OCI-M1 (cell line): ENCODE data around the gene OGFOD1.

ENCODE experiments used
- DNase-seq: peaks from one replicate; lab custom pipeline; 2025; lab: John Stamatoyannopoulos, UW

OGFOD1 gene

DNA sequence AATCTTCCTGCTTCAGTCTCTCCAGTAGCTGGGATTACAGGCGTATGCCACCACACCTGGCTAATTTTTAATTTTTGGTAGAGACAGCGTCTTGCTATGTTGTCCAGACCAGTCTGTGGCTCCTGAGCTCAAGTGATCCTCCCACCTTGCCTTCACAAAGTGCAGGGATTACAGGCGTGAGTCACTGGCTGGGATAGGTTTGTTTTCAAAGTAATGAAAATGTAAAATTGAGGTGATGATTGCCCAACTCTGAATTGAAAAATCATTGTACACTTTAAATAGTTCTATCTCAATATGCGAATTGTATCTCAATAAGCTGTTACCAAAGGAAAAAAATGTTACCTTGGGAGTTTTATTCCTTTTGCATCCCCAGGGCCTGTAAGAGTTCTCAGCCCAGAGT lies 24.8 kb upstream of the OGFOD1 start:
- no peak for DNase-seq

DNA sequence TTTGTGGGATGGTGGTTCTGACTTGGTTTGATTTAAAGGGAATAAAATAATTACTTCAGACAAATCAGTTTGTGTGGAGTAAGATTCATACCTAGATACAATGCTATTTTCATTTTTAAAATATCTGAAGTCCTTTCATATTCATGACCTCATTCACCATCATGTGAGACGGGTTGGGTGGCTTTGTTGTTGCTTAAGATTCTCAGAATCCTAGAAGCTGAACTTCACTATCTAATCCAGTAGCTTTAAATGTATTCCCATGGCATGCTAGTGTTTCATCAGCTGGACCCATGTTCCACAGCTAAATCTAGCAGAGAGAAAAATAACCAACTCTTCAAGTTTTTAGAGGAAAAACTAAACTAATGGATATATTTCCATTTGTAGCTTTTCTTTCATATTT lies 23.3 kb upstream of the OGFOD1 start:
- DNase-seq, result peak; percentile 62

DNA sequence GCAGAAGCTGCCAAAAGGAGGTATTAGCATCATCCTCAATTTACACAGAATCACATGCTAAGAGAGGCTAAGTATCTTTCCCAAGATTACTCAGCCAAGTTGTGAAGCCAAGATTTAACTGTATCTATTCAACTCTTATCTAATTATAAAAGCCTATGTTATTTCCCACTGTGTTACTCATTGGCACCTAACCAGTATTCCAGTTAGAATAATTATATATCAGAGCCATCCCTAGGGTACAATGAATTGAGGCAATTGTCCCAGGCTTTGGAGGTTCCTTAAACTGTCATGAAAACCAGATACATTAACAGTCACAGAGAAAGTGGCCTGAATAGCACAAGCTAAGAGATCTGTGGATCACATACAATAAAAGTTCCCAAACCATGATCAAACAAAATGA lies 15.1 kb upstream of the OGFOD1 start:
- no peak for DNase-seq

- DNase-seq, result no peak
Measured at GRCh38 chr16:56438038-56438437, 13.3 kb upstream of the OGFOD1 start.

DNA sequence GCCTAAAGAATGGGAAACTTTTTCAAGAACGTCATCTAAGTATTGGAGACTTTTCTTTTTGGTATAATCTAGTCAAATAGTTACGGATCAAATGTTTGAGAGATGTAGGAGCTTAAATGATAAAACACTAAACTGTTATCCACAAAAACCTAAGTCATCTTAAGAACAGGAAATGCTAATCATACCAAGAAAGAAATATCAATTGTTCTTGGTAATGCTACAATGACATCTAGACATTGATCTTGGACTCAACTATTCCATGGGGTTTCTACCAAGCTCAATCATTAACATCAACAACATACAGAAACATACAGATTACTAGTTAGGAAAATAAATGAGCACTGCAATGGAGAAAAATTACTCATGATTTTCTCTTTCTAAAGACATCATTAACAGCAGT lies 4.1 kb upstream of the OGFOD1 start:
- no peak for DNase-seq

GRCh38 chr16:56448005-56448404 lies 3.3 kb upstream of the OGFOD1 start:
- no peak for DNase-seq

DNA sequence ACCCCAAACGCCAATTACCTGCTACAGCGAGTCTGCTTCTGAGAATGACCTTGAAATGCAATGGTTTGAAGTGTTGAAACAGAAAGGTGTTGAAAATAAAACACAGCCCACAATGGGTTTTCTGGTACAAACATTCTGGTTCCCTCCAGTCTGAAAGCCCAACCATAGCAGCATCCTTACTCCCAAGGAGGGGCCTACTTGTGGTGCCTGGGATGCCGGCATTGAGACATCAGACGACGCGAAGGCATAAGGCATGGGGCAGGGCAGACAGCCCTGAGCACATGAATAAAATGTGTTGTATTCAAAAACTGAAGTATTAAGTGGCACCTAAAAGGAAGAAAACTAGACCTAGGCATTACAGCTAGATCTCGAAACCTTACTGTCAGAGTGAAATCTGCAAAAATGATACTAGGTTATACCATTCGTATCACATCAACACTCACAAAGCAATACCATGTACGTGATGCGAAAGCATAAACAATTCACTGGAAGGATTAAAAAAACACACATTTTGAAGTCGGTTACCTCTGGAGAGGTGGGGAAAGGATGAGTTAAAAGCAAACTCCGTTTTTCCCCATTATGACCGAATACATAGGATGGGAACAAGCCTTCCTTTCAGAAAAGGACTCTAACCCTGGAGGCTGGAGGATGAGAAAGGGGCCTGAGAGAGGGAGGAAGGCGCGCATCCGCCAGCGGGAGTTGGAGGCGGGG lies 924 bp upstream of the OGFOD1 start:
- no peak for DNase-seq

GRCh38 chr16:56451753-56452689 lies 667 bp downstream of the OGFOD1 start:
- peak; percentile 29 for DNase-seq

- no peak for DNase-seq
Measured at GRCh38 chr16:56457927-56458470, 6.6 kb downstream of the OGFOD1 start.

DNA sequence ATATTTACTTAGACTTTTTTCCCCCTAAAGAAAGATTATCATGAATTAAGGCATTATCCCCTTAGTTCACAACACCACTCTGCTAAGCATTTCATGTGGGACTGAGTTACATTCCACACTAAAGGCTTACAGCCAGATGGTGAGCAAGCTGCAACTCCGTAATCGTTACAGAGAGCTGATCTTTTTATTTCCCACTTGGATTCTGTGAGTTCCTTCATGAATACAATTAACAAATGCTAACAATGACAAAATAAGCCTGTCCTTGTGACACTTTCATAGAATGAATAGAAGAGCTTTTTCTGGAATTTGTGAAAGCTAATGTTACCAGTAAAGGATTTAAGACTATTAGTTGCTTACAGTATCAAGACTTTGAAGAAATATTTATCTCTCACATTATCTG lies 8.7 kb downstream of the OGFOD1 start:
- no peak for DNase-seq

GRCh38 chr16:56462064-56462796 lies 10.9 kb downstream of the OGFOD1 start:
- DNase-seq, result peak; percentile 73

DNA sequence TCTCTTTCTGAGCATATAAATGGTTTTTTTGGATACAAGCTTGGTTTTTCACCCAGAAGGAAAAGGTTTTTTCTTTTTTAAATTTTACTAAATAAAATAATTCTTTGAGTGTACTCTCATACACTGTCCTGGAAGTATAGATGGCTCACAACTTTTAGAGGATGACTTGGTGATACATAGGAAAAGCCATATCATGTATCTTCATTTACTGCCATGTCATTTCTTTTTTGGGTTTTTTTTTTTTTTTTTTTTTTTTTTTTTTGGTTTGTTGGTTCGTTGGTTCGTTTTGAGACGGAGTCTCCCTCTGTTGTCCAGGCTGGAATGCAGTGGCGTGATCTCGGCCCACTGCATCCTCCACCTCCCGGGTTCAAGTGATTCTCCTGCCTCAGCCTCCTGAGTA lies 11.8 kb downstream of the OGFOD1 start:
- no peak for DNase-seq

DNA sequence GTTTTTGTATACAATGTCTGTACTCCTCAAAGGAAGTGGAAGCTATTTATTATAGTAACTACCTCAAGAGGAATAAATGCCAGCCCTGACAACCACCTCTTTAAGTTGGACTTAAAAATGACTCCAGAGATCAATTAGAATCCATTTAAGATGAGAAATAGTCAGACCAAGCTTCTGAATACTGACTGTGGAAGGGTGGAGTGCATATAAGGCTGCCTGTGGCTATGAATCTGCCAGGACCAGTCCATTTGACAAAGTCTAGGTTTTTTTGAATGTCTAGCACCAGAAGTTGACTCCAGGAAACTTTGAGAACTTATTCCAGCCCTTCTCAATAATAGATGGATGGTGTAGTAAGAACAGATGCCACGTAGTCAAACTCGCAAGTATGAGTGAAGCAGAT lies 15.0 kb downstream of the OGFOD1 start:
- no peak for DNase-seq

DNA sequence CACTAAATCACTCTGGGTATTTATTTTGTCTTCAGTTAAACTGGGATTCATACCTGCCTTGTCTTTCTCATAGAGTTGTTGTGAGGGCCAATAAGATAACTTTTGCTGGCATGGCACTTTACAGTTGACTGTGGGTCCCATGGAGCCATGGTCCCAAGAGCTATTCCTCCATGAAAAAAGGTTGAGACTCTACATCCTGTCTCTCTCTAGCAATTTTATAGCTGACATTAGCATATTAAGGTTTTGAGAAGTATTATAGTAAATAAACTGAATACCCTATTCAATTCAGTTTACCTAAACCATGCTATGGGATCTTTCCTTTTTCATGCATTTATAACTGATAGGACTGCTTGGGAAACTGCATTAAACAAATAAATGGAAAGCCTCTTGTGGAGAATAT lies 17.4 kb downstream of the OGFOD1 start:
- DNase-seq, result no peak

DNA sequence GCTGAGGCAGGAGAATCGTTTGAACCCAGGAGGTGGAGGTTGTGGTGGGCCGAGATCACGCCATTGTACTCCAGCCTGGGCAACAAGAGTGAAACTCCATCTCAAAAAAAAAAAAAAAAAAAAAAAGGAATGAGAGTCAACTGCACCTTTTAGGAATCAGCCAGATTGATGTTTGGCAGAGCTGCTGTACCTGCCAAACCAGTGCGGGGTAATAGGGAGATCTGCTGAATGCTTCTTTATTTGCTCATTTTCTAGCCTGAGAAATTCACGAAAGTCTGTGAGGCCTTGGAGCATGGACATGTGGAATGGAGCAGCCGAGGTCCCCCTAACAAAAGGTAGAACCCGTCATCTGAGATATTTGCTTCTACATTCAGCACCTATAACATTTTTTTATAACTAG lies 18.4 kb downstream of the OGFOD1 start:
- DNase-seq, result no peak

DNA sequence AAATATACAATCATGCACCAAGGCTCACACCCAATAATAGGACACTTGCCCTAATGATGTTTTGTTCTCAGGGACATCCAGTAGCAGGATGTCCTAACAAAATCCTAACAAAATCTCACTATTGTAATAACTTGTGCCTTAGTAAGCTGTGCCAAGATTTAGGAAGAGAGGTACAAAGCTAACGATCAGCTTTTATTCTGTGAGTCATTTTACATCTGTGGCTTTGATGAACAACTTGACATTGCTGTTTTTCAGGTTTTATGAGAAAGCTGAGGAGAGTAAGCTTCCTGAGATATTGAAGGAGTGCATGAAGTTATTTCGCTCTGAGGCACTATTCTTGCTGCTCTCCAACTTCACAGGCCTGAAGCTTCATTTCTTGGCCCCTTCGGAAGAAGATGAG lies 18.9 kb downstream of the OGFOD1 start:
- DNase-seq, result no peak

GRCh38 chr16:56470666-56471065 lies 19.3 kb downstream of the OGFOD1 start:
- DNase-seq, result no peak

DNA sequence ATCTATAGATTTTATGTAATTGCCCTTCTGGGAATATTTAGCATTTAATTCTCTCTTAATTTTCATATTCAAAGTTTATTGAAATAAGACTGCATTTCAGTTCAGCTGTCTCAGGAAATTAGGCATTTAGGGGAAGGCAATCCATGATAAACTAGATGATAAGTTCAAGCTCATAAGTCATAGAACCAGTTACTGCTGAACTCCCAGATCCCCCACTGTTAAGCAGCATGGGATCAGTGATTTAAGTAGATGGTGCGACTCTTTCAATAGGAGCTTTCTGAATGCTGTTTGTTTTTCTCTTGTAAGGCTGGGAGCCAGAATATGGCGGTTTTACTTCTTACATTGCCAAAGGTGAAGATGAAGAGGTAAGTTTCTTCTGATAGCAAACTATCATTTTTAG lies 23.8 kb downstream of the OGFOD1 start:
- DNase-seq, result no peak

DNA sequence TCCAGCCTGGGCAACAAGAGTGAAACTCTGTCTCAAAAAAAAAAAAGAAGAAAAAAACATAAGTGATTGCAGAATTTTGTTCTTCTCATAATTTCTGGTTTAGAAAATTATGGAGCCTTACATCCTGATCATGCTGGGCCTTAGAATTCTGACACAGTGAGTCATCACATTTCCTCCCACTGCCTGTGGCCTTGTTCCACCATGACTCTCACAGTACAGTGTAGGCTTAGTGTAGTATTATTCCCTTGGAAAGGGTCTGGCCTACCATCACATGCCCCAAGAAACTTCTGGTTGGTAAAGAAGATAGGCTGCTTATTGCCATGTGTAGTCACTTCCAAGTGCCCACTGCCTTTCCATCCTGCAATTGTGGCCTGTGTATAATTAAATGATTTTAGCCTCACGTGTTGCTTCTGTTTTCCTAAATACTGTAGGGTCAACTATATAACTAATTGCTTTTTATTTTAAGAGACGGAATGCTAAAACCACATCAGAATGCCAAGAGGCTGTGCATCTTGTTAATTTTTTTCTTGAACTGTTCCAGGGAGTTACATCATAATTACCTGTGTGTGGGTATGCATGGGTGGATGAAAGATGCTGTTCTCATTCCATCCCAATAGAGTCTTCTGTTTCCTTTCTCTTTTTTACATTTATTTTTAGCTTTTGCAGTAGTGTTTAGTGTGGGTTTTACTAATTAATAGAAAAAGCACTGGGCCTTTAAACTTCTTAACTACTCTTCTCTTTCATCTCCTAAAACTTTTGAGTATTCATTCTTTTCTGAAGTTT lies 25.9 kb downstream of the OGFOD1 start:
- DNase-seq, result no peak

DNA sequence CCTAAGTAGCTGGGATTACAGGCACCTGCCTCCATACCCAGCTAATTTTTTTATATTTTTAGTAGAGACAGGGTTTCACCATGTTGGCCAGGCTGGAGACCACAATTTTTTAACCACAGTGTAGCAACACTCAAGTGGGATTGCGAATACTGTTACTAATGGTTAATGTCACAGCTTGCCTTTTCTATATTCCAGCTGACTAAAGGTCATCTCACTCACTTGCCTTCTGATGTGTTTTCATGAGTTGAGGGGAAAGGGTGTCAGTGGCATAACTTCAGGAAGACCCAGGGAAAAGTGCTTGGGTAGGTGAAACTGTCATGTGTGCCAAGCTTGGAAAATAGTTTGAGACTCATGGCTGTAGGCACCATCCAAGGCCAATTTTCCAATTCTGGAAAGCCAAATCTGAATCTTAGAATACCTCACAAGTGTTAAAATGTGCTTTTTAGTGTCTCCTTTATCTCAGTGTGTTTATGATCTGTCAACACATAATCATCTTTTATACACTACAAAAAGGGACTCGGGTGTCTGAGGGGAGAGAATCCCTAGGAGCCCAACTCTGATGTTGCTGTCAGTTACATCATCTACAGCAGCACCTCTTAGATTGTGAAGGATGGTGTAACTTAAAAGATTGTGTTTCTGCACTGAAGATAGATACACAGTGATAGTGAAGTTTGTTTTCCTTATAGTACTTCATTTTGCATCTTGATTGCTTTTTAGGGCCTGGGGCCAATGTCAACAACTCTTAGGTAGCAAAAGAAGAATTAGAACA lies 27.1 kb downstream of the OGFOD1 start:
- peak; percentile 41 for DNase-seq

DNA sequence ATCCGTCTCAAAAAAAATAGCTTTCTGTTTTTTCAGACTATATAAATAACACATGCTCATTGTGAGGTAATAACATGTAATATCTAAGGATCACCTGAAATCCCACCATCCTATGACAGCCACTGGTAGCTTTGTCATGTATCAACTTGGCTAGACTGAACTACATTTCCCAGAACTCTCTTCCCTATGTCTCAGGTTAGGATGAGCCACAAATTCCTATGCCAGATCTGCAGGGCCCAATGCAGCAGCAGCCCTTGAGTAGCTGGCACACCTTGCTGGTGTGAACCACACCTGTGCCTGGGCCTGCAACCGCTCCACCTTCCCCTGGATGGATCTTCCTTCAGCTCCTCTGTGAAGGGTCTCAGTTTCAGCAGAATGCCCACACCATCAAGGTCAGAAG lies 28.1 kb downstream of the OGFOD1 start:
- no peak for DNase-seq
